OCI-LY3 (cell line): ENCODE data around the gene CDH4.

Experiments
- H2AFZ ChIP-seq: fragments of 200-600, 300-600 bp; shearing (Covaris generic); 2 replicates; pipeline ENCODE4 v1.6.0; 2014; ENCODE audit warnings: antibody characterized with exemption, low read depth, low read length
- H3K27ac ChIP-seq: fragments of 200-600, 300-600 bp; sonication (generic); 2 replicates; pipeline ENCODE4 v1.5.1; 2014; ENCODE audit warnings: mild to moderate bottlenecking, low read length, moderate library complexity, mixed read lengths
- H3K27me3 ChIP-seq: fragments of 200-600, 300-600 bp; sonication (generic); 2 replicates; pipeline ENCODE4 v1.6.1; 2014; ENCODE audit warnings: low read depth, low read length, mixed read lengths
- H3K36me3 ChIP-seq: fragments of 200-600, 300-600 bp; sonication (generic); replicated peaks from 2 replicates; pipeline ENCODE3; 2014; ENCODE audit warnings: low read depth, low read length, mixed read lengths
- H3K4me1 ChIP-seq: fragments of 300-600, 200-600 bp; sonication (generic); 2 replicates; pipeline ENCODE4 v1.6.1; 2014; ENCODE audit warnings: low read length, mixed read lengths
- H3K4me2 ChIP-seq: fragments of 200-600, 300-600 bp; sonication (generic); 2 replicates; pipeline ENCODE4 v1.6.1; 2014; ENCODE audit warnings: low read length, mixed read lengths
- H3K4me3 ChIP-seq: fragments of 300-600, 200-600 bp; sonication (generic); 2 replicates; pipeline ENCODE4 v1.5.1; 2014; ENCODE audit warnings: antibody characterized with exemption, mild to moderate bottlenecking, low read length, moderate library complexity
- H3K79me2 ChIP-seq: fragments of 300-600, 200-600 bp; shearing (Covaris generic); 2 replicates; pipeline ENCODE4 v1.6.1; 2014; ENCODE audit warnings: mild to moderate bottlenecking, low read length, mixed read lengths
- H3K9ac ChIP-seq: fragments of 300-600, 200-600 bp; shearing (Covaris generic); 2 replicates; pipeline ENCODE4 v1.6.0; 2014; ENCODE audit warnings: mild to moderate bottlenecking, low read length, moderate library complexity
- H3K9me3 ChIP-seq: fragments of 200-600, 300-600 bp; shearing (Covaris generic); 2 replicates; pipeline ENCODE4 v1.6.1; 2014; ENCODE audit warnings: low read length, mixed read lengths; ENCODE audit not compliant: insufficient read depth
- H4K20me1 ChIP-seq: fragments of 200-600, 300-600 bp; sonication (generic); 2 replicates; pipeline ENCODE4 v1.6.1; 2016; ENCODE audit warnings: low read length, mixed read lengths; ENCODE audit not compliant: insufficient read depth
- CTCF ChIP-seq: fragments of 200-600, 300-600 bp; sonication (generic); IDR thresholded peaks from 2 replicates; pipeline ENCODE4 v1.5.1; 2014; ENCODE audit warnings: antibody characterized with exemption, low read length, low read depth
- EZH2phosphoT487 ChIP-seq: fragments of 200-600 bp; shearing (Covaris generic); IDR thresholded peaks from 2 replicates; pipeline ENCODE4 v1.6.1; 2018; ENCODE audit warnings: antibody characterized with exemption, mixed run types, low read depth

The CDH4 gene

DNA sequence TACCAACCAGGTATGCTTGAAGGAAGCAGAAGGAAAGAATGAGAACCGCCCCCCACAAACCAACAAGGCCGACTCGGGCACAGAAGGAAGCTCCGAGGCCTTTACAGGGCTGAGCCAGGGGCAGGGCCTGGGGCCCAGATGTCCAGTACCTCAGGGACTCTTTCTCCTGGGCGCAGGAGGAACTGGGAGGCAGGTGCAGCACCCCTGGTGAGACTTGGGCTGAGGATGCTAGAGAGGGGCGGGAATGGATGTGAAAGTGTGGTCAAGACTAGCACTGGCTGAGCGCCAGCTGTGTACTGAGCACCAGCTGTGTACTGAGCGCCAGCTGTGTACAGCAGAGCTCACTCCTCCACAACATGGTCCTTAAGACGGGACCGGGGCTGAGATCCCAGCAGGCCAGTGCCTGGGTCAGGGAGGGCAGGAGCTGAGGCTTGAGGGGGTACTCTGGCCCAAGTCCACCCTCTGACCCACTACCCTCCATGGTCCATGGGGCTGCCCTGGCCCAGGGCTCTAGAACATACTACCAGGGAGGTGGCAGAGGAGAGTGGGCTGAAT is 444.2 kb downstream of the CDH4 start:
- no peaks in the 10 kb centered on the region for H3K79me2 ChIP-seq
- H3K4me1 ChIP-seq = no peaks in the 10 kb centered on the region
- no peaks in the 10 kb centered on the region for H3K36me3 ChIP-seq
- H3K27me3 ChIP-seq = 0 out of 2 replicates have a peak, but pooled peaks cover 4% of the 10 kb centered on the region
- TF ChIP-seq CTCF (no peak), EZH2phosphoT487 (no peak)
- H2AFZ ChIP-seq = no peak overlapping the region
- H3K27ac ChIP-seq = no peak overlapping the region
- no peaks in the 10 kb centered on the region for H3K9me3 ChIP-seq
- no peak overlapping the region for H3K4me2 ChIP-seq
- no peak overlapping the region for H3K9ac ChIP-seq
- H3K4me3 ChIP-seq = no peak overlapping the region
- no peaks in the 10 kb centered on the region for H4K20me1 ChIP-seq

- no peak overlapping the region for H3K4me3 ChIP-seq
- H3K4me2 ChIP-seq = no peak overlapping the region
- no peak overlapping the region for H2AFZ ChIP-seq
- no peaks in the 10 kb centered on the region for H3K79me2 ChIP-seq
- no peak overlapping the region for H3K27ac ChIP-seq
- TF ChIP-seq CTCF (no peak), EZH2phosphoT487 (no peak)
- no peaks in the 10 kb centered on the region for H3K36me3 ChIP-seq
- no peaks in the 10 kb centered on the region for H3K4me1 ChIP-seq
- no peak overlapping the region for H3K9ac ChIP-seq
- no peaks in the 10 kb centered on the region for H4K20me1 ChIP-seq
- no peaks in the 10 kb centered on the region for H3K9me3 ChIP-seq
- 0 out of 2 replicates have a peak, but pooled peaks cover 5% of the 10 kb centered on the region for H3K27me3 ChIP-seq
Measured at GRCh38 chr20:61697666-61698597, 445.9 kb downstream of the CDH4 start.

DNA sequence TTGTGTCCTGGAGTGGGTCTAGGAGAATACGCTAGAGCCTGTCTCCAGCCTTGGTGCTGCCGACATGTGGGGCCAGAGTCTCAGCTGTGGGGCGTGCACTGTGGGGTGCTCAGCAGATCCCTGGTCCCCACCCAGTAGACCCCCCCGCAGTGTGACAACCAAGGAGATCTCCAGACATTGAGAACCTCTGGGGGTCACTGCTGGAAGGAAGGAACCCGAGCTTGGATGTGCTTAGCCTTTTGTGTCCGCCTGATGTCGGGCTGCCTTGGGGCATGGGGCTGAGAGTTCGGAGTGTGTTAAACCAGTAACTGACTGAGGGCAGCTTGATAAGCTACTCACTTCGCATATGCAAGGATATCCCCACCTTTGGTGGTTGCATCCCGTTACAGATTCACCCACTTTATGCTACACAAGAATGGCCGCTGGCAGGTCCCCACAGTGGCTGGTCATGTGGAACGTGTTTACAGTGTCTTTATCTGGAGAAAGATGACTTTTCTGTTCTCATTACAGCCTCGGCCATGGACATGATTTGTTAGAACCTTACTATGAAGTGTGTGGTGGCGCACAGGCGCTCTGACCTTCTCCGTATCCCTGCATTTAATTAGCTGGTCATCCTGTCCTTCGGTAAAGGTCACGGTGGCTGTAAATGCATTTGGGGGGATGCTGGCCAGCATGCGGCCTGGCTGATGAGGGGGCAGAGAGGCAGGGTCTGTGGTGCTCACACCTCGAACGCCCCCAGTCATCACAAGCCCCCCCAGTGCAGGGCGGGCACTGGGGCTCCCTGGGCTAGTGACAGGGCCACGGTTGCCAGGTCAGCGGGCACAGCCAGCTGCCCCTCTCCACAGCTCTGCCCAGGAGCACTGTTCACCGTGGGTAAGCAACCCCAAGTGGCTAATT is 446.8 kb downstream of the CDH4 start:
- Histone ChIP-seq H3K9ac (no peak overlapping the region), H3K4me1 (no peaks in the 10 kb centered on the region), H3K27me3 (0 out of 2 replicates have a peak, but pooled peaks cover 6% of the 10 kb centered on the region), H3K79me2 (no peaks in the 10 kb centered on the region), H2AFZ (no peak overlapping the region), H3K27ac (no peak overlapping the region), H3K4me2 (no peak overlapping the region), H3K9me3 (no peaks in the 10 kb centered on the region), H3K36me3 (no peaks in the 10 kb centered on the region), H3K4me3 (no peak overlapping the region), H4K20me1 (no peaks in the 10 kb centered on the region)
- no peak for TF ChIP-seq CTCF
- no peak for TF ChIP-seq EZH2phosphoT487
